Colonic mucosa (tissue), 4 donors: ENCODE results near the gene MRPS10. TPM values are rescaled to one million over a fixed set of nuclear protein-coding genes. Genes with fewer than 3 reads are reported as not detected.

Experiments used
- DNase-seq: peaks from one replicate; pipeline ENCODE4 v3.0.0-alpha.2; 2020
- H3K27ac ChIP-seq: fragments of 200-600 bp; one replicate; pipeline ENCODE4 v1.8.0; 2021
- H3K27me3 ChIP-seq: fragments of 200-600 bp; one replicate; pipeline ENCODE4 v1.8.0; 2021
- H3K36me3 ChIP-seq: fragments of 200-600 bp; one replicate; pipeline ENCODE4 v1.8.0; 2021
- H3K4me1 ChIP-seq: fragments of 200-600 bp; one replicate; pipeline ENCODE4 v1.8.0; 2021; ENCODE audit warnings: mild to moderate bottlenecking
- H3K4me3 ChIP-seq: fragments of 200-600 bp; one replicate; pipeline ENCODE4 v1.8.0; 2021
- H3K9ac ChIP-seq, 2 donors: one replicate each; pipeline ENCODE4 v1.7.0; 2013; ENCODE audit warnings: control low read depth in 2 of 2, low read depth in 2 of 2, low read length in 2 of 2
- H3K9me3 ChIP-seq: fragments of 200-600 bp; one replicate; pipeline ENCODE4 v1.8.0; 2021
- CTCF ChIP-seq: fragments of 200-600 bp; IDR thresholded peaks from one replicate; pipeline ENCODE4 v1.8.0; 2022; ENCODE audit warnings: antibody characterized with exemption, mild to moderate bottlenecking
- intact Hi-C: fragments of 100-400 bp; cut with DNase I; formaldehyde crosslinking; loops from one replicate; pipeline ENCODE4 v1.14.1; 2022
- total RNA-seq, 2 donors: library from RNA; stranded (reverse); fragmentation: NEBNext Ultra II Directional in 1 of 2; extraction: Animal tissue kit (Norgen Biotek cat#: 25700) in 1 of 2; gene quantifications; one replicate each; pipeline ENCODE4 v1.2.1, GENCODE V29; 2021
- donor health status: healthy.
- donor health status: DM: no; HTN: no; CAD: no.
- donor health status: DM: no; HTN: no; CAD: no.

MRPS10 gene
- total RNA-seq, 2 donors from 2014 or later: 32.5 to 33.0 TPM

DNA sequence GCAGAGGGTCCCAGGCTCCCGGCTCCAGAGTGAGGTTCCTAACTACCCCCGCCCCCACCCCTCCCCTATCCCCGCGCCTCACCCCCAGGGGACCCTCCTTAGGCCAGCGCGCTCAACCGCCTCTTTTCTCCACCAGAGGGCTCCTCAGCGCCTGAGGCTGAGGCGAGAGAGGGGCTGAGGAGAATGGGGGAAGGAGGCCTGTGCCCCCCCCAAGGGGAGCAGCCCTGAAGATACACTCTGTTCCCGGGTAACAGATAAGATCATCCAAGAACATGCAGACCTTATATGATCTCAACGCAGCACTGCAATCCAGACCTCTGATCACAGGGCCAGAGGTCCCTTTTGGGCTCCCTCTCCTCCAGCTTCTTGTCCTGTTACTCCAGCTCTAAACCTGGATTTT, 43.3 kb upstream of the MRPS10 start:
- TF ChIP-seq CTCF: peak; percentile 40
- Histone ChIP-seq H3K36me3 (no peaks in the 10 kb centered on the region), H3K27ac (no peak overlapping the region), H3K9me3 (no peaks in the 10 kb centered on the region), H3K27me3 (no peaks in the 10 kb centered on the region), H3K4me3 (no peak overlapping the region), H3K4me1 (no peaks in the 10 kb centered on the region), H3K9ac (no peak overlapping the region)
- no peak for DNase-seq
- intact Hi-C loops: loop anchor here (5.0 kb wide), 1 partner anchor 286 kb away; no protein-coding TSS in a partner anchor

DNA sequence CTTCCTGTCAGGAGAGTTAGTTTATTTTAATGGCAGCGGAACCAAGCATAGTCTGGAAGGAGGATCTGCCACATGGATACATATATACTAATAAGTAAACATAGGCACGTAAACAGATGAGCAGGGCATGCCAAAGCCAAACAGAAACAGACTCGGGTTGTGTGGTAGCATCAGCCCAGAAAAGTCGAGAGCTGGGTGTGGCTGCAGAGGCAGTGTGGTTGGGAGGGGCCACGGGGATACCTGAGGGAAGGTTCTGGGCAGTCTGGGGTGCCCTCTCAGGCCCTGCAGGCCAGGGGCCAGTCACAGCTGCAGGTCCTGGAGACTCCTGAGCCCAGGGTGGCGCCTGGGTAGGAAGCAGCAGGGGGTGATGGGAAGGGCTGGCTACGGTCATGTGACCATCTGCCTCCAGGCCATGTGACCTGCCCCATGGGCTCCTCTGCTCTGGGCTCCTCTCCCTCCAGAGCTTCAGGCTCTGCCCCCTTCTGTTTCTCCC, 42.8 kb upstream of the MRPS10 start:
- no peaks in the 10 kb centered on the region for H3K36me3 ChIP-seq
- H3K4me1 ChIP-seq: no peaks in the 10 kb centered on the region
- no peak overlapping the region for H3K9ac ChIP-seq
- H3K27ac ChIP-seq: peak overlapping the region; percentile 28
- intact Hi-C loops: loop anchor here (5.0 kb wide), 1 partner anchor 287 kb away; no protein-coding TSS in a partner anchor
- TF ChIP-seq CTCF: no peak
- H3K9me3 ChIP-seq: no peaks in the 10 kb centered on the region
- no peaks in the 10 kb centered on the region for H3K27me3 ChIP-seq
- DNase-seq: no peak
- no peak overlapping the region for H3K4me3 ChIP-seq

GRCh38 chr6:42259841-42260395, 42.3 kb upstream of the MRPS10 start:
- no peak for DNase-seq
- Histone ChIP-seq H3K4me1 (no peaks in the 10 kb centered on the region), H3K4me3 (no peak overlapping the region), H3K27me3 (no peaks in the 10 kb centered on the region), H3K9me3 (no peaks in the 10 kb centered on the region), H3K9ac (no peak overlapping the region), H3K36me3 (no peaks in the 10 kb centered on the region), H3K27ac (peak overlapping the region; percentile 28)
- no peak for TF ChIP-seq CTCF
- intact Hi-C loops: loop anchor here (5.0 kb wide), 1 partner anchor 287 kb away; no protein-coding TSS in a partner anchor

GRCh38 chr6:42259286-42259685, 41.6 kb upstream of the MRPS10 start:
- Histone ChIP-seq H3K9ac (no peak overlapping the region), H3K4me3 (no peak overlapping the region), H3K36me3 (no peaks in the 10 kb centered on the region), H3K4me1 (no peaks in the 10 kb centered on the region), H3K27ac (no peak overlapping the region), H3K9me3 (no peaks in the 10 kb centered on the region), H3K27me3 (no peaks in the 10 kb centered on the region)
- TF ChIP-seq CTCF: no peak
- DNase-seq: no peak
- intact Hi-C loops: no loop called here

GRCh38 chr6:42257614-42258013, 40.0 kb upstream of the MRPS10 start:
- H3K4me1 ChIP-seq: no peaks in the 10 kb centered on the region
- no peak for DNase-seq
- no peaks in the 10 kb centered on the region for H3K36me3 ChIP-seq
- H3K27ac ChIP-seq: no peak overlapping the region
- H3K9me3 ChIP-seq: no peaks in the 10 kb centered on the region
- no peak overlapping the region for H3K9ac ChIP-seq
- intact Hi-C loops: no loop called here
- no peak for TF ChIP-seq CTCF
- no peak overlapping the region for H3K4me3 ChIP-seq
- no peaks in the 10 kb centered on the region for H3K27me3 ChIP-seq
